GM10266 (cell line): ENCODE data around the gene SVIL.
"Not testable (repeated sequence)": the region's sequence is repeated elsewhere in the genome, so short reads cannot be mapped to it uniquely, and the experiment has no call there.

Source experiments
- DNase-seq: peaks from one replicate; pipeline ENCODE4 v3.0.0; 2012; ENCODE audit errors: extremely low spot score
- TF ChIP-seq, protein P1 (sequence below): IDR thresholded peaks from 2 replicates; pipeline ENCODE4 v1.5.1; 2012; ENCODE audit warnings: mild to moderate bottlenecking, low read depth; ENCODE audit not compliant: control insufficient read depth, insufficient read depth; ENCODE audit errors: missing control alignments

Gene SVIL

DNA sequence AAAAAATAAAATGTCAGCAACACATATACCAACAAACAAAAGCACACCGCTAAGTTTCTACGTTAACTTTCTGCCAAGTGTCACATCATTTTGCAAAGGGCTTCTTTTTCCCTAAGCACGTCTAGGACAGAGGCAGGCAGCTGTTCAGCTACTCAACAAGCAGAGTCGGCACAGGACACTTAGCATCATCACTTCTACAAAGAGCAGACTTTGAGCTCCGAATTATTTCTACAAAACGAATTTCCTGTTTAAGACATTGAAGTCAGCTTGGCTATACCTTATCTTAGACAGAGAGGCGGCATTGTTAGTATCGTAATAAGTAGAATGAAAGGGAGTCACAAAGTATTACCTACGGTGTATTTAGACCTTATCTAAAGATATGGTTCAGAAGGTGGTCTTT, 110.1 kb downstream of the SVIL start:
- TF ChIP-seq, protein P1, sequence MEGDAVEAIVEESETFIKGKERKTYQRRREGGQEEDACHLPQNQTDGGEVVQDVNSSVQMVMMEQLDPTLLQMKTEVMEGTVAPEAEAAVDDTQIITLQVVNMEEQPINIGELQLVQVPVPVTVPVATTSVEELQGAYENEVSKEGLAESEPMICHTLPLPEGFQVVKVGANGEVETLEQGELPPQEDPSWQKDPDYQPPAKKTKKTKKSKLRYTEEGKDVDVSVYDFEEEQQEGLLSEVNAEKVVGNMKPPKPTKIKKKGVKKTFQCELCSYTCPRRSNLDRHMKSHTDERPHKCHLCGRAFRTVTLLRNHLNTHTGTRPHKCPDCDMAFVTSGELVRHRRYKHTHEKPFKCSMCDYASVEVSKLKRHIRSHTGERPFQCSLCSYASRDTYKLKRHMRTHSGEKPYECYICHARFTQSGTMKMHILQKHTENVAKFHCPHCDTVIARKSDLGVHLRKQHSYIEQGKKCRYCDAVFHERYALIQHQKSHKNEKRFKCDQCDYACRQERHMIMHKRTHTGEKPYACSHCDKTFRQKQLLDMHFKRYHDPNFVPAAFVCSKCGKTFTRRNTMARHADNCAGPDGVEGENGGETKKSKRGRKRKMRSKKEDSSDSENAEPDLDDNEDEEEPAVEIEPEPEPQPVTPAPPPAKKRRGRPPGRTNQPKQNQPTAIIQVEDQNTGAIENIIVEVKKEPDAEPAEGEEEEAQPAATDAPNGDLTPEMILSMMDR: no peak
- no peak for DNase-seq

DNA sequence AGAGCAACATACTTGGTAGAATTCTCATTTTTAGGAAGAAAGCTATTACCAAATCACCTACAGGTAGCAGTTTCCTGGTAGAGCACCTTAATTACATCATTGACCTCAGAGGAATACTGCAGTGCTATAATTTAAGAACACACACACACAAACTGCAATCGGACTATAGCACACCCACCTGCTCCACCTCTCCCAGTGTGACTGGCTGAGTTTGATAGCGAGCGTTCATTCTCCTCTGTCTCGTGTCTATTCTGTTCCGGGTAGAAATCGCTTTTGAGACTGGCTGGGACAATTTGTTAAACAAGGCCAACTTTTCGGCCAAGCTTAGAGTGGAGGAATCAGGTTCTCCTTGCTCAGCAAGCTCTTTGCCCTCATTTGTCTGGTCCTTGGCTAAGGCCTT, 110.5 kb downstream of the SVIL start:
- TF ChIP-seq, protein P1: no peak

DNA sequence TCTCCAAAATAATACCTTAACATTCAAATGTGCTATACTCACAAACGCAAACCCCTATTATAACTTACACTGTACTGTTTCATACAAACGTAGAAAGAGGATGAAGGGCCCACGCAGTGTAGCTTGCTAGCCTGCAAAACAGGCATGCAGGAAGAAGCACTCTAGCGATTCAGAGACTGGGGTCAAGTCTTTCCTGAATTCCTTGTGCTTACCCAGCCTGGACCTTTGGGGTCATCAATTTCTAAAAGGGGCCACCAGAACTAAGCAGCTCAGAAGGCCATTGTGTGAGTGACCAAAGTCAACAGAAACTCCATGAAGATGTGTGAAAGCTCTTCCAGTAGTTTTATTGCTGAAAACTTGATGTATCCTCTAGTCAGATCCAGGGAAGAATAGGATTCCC, 111.9 kb downstream of the SVIL start:
- TF ChIP-seq, protein P1: no peak
- no peak for DNase-seq

More for the DNA sequence above, 110.5 kb downstream of the SVIL start:
- no peak for DNase-seq

DNA sequence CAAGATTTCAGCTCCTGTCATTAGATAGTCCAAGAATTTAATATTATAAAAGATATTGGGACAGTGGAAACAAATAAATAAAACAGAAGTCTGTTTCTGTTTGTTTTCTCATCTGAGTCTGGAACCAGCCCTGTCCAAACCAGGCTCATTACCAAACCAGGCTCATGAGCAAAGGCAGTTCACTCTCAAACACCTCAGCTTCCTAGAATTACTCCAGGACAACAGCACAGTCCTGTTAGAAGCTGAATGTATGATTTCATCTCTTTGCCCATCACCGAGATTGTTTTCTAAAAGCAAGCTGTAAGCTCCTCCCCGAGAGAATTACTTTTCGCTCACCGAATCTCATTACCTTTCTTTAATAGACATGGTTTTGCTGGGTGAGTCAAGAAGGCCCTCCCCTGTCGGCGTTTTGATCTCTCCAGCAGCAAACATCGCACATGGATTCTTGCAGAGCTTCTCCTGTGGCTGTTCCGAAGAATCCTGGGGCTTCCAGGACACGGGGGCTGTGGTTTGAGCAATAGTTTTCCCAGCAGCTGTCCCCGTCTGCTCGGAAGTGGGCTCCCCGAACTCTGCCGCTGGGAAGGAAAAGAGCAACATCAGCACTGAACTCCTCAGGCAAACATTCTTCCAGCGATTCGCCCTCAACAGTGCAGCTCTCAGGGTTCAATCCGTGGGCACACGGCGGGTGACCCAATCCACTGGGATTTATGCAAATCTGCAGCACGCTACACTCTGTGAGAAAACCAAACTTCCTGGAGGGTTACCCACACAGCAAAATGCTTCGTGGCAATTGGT, 112.5 kb downstream of the SVIL start:
- TF ChIP-seq, protein P1: no peak
- DNase-seq: no peak

DNA sequence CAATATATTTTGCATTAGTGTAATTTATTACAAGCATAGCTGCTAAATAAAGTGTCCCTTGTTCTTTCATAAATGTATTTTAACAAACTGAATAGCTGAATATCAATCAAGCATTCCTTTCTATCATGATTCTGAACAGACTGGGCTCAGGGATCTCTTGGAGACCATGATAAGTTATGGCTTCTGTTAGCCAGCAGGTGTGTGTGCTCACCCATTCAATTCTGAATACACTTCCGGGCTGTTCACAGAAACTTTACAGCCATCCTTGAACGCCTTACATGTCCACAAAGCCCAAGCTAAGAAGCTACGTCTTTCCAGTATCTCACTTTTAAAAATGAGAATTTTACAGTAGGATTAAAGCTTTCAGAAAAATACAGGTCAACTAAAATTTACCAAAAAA, 115.1 kb downstream of the SVIL start:
- TF ChIP-seq, protein P1: no peak
- no peak for DNase-seq

DNA sequence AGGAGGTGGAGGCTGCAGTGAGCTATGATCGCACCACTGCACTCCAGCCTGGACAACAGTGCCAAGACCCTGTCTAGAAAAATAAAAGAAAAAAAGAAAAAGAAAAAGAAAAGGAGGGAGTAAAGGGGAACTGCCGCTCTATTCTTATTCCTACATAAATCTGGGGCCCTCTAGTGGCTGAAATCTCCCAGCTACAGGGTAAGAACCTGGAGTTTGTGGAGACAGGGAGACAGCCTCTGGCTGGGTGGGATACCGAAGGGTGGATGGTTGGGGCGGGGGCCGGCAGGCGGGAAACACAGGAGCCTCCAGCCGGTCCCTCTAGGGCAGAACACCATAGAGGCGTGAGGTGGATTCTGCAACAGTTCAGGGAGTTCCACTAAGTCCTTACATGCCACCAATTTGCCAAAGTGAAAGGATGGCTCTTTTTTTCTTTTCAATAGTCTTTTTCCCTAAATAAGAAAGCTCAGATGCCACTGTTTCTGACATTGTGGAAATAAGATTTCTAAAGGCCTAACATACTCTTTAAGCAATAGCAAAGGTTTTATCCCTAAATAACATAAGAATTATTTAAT, 117.3 kb downstream of the SVIL start:
- DNase-seq: peak; percentile 23
- TF ChIP-seq, protein P1: peak; percentile 59

DNA sequence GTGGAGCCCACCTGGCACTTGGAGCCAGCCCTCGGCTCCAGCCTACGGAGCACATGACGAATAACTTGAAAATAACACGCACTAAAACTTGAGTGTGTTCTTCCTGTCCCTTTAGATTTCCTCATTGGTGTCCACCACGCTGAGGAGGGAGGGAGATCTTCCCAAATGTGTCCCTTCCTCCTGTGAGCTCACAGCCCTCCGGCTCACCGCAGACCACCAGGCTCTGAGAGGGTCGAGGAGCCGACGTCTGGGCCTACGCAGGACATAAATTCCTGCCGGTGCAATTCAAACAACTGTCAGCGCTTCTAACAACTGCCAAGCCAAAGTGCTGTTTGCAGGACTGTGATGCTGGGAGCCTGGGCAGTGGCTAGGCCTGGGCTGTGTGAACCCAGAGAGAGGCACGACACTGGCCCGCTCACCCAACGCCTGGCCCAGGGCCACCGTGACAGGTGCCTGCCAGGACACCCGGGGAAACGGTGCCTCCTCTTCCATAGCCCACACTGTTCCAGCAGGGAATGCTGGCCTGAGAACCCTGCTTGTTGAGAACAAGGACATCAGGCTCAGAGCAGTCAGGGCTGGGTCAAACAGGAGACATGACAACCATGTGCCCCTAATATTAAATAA, 118.3 kb downstream of the SVIL start:
- not testable (repeated sequence) for DNase-seq

DNA sequence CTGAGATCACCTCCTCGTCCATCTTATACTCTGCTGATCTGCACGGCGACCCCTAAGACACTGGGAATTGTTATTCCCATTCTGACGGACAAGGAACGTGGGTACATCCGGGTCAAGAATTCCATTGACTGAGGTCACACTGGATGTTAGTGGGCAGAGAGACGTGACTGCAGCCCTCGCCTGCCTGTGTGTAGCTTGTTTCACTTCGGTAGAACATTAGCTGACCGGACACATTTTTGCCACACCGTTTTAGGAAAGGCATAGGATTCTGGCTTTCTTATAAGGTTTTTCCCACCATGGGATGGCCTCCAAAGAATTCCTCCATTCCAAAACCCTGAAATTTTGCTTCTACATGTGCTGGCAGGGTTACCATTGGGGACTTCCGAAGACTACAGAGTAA, 118.9 kb downstream of the SVIL start:
- not testable (repeated sequence) for DNase-seq

DNA sequence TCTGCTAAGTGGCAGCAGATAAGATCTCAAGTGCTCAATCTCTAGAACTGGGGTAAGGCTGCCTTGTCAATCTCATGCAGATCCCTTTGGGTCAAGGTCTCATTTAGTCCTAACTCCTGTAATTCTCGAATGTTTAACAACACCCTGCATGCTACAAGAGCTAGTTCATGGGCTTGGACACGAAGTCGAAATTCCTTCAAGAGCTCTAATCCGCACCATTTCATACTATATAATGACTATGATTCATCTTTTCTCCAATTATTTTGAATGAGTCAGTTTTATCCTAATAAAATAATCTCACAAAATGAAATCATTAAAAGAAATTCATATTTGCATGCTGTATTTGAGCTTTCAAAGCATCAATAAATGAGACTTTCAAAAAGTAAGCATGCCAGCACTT, 119.7 kb downstream of the SVIL start:
- DNase-seq: not testable (repeated sequence)
